ENCODE measurements around the gene DENND4B.
"Not testable (repeated sequence)": the region's sequence is repeated elsewhere in the genome, so short reads cannot be mapped to it uniquely, and the experiment has no call there.

The DENND4B gene

DNA sequence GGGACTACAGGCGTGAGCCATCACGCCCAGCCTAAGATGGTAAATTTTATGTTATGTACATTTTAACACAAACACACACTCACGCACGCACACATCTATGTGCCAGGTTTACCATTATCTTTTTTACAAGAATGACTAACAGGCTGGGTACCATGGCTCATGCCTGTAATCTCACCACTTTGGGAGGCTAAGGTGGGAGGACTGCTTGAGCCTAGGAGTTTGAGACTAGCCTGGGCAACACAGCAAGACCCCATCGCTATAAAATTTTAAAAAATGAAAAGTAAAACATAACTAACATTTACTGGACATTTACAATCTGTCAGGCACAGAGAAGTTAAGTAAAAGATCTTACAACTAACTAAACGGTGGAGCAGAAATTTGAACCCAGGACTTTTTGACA lies 38.4 kb downstream of the DENND4B start:
- TF ChIP-seq, protein P1, sequence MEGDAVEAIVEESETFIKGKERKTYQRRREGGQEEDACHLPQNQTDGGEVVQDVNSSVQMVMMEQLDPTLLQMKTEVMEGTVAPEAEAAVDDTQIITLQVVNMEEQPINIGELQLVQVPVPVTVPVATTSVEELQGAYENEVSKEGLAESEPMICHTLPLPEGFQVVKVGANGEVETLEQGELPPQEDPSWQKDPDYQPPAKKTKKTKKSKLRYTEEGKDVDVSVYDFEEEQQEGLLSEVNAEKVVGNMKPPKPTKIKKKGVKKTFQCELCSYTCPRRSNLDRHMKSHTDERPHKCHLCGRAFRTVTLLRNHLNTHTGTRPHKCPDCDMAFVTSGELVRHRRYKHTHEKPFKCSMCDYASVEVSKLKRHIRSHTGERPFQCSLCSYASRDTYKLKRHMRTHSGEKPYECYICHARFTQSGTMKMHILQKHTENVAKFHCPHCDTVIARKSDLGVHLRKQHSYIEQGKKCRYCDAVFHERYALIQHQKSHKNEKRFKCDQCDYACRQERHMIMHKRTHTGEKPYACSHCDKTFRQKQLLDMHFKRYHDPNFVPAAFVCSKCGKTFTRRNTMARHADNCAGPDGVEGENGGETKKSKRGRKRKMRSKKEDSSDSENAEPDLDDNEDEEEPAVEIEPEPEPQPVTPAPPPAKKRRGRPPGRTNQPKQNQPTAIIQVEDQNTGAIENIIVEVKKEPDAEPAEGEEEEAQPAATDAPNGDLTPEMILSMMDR (IDR thresholded peaks at IDR 0.05; ENCODE audit: insufficient read depth, low read length, poor library complexity, severe bottlenecking): no peak
- H4K20me1 ChIP-seq (ENCODE audit: low read depth, low read length): peaks cover 3% of the 10 kb centered on the region; the same call in 1 of the 2 replicates

DNA sequence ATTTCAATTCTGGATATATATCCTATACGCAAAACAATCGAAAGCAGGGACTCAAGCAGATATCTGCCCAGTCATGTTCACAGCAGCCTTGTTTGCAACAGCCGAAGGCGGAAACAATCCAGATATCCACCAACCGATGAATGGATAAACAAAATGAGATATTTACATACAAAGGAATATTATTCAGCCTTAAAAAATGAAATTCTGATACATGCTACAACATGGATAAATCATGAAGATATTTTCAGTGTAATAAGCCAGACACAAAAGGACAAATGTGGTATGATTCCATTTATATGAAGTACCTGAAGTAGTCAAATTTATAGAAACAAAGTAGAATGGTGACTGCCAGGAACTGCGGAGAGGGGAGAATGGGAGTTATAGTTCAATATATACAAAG lies 39.4 kb downstream of the DENND4B start:
- no peak overlapping the region for H2AFZ ChIP-seq (ENCODE audit: low read depth, low read length, severe bottlenecking)
- H3F3A ChIP-seq (ENCODE audit: insufficient read depth): peaks cover 25% of the 10 kb centered on the region
- H3K9me3 ChIP-seq (ENCODE audit: insufficient read depth, low read length): no peaks in the 10 kb centered on the region
- no peaks in the 10 kb centered on the region for H3K27me3 ChIP-seq (ENCODE audit: low read length)
- no peak for TF ChIP-seq EZH2phosphoT487 (conservative IDR thresholded peaks at IDR 0.05; ENCODE audit: low read length)
- TF ChIP-seq, protein P1 (IDR thresholded peaks at IDR 0.05; ENCODE audit: insufficient read depth, low read length, poor library complexity, severe bottlenecking): no peak
- no peaks in the 10 kb centered on the region for H3K9me2 ChIP-seq (replicated peaks; ENCODE audit: insufficient read depth, low read length)
- no peak overlapping the region for H3K9ac ChIP-seq (ENCODE audit: low read length)
- H3K27ac ChIP-seq (ENCODE audit: low read depth, low read length): no peak overlapping the region
- no peak overlapping the region for H3K4me2 ChIP-seq (ENCODE audit: low read depth, low read length, poor library complexity, severe bottlenecking)
- no peaks in the 10 kb centered on the region; the same call in 1 of the 2 replicates for H4K20me1 ChIP-seq (ENCODE audit: low read depth, low read length)
- peaks cover 99% of the 10 kb centered on the region for H3K79me2 ChIP-seq (ENCODE audit: insufficient read depth, low read length)
- H3K36me3 ChIP-seq (ENCODE audit: low read length): peaks cover 16% of the 10 kb centered on the region
- H3K4me3 ChIP-seq (ENCODE audit: insufficient read depth, low read length, poor library complexity, severe bottlenecking): no peak overlapping the region

More for the DNA sequence above, 38.4 kb downstream of the DENND4B start:
- H3K9me2 ChIP-seq (replicated peaks; ENCODE audit: insufficient read depth, low read length): no peaks in the 10 kb centered on the region
- no peaks in the 10 kb centered on the region for H3K27me3 ChIP-seq (ENCODE audit: low read length)
- peaks cover 24% of the 10 kb centered on the region for H3F3A ChIP-seq (ENCODE audit: insufficient read depth)
- H2AFZ ChIP-seq (ENCODE audit: low read depth, low read length, severe bottlenecking): no peak overlapping the region
- H3K27ac ChIP-seq (ENCODE audit: low read depth, low read length): no peak overlapping the region
- H3K79me2 ChIP-seq (ENCODE audit: insufficient read depth, low read length): peaks cover 99% of the 10 kb centered on the region
- no peaks in the 10 kb centered on the region for H3K9me3 ChIP-seq (ENCODE audit: insufficient read depth, low read length)
- H3K9ac ChIP-seq (ENCODE audit: low read length): no peak overlapping the region
- no peak overlapping the region for H3K4me2 ChIP-seq (ENCODE audit: low read depth, low read length, poor library complexity, severe bottlenecking)
- no peak overlapping the region for H3K4me3 ChIP-seq (ENCODE audit: insufficient read depth, low read length, poor library complexity, severe bottlenecking)
- H3K36me3 ChIP-seq (ENCODE audit: low read length): peaks cover 19% of the 10 kb centered on the region

DNA sequence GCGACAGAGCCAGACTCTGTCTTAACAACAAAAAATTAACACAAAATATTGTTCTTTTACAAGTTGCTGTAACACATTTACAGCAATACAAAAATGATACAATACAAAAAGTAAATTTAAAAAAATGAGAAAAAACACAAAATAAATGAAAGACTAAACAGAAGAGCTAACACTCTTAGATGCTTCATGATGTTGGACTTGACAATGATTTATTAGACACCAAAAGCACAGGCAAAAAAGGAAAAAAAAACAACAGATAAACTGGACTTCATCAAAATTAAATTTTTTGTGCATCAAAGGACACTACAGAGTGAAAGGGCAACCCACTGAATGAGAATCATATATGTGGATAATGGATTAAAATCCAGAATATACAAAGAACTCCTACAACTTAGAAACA lies 40.1 kb downstream of the DENND4B start:
- no peak overlapping the region for H3K27ac ChIP-seq (ENCODE audit: low read depth, low read length)
- H4K20me1 ChIP-seq (ENCODE audit: low read depth, low read length): no peaks in the 10 kb centered on the region; the same call in 1 of the 2 replicates
- TF ChIP-seq, protein P1 (IDR thresholded peaks at IDR 0.05; ENCODE audit: insufficient read depth, low read length, poor library complexity, severe bottlenecking): no peak
- no peak for TF ChIP-seq EZH2phosphoT487 (conservative IDR thresholded peaks at IDR 0.05; ENCODE audit: low read length)
- H3K4me3 ChIP-seq (ENCODE audit: insufficient read depth, low read length, poor library complexity, severe bottlenecking): no peak overlapping the region
- H3K36me3 ChIP-seq (ENCODE audit: low read length): peaks cover 13% of the 10 kb centered on the region
- no peak overlapping the region for H3K9ac ChIP-seq (ENCODE audit: low read length)
- H2AFZ ChIP-seq (ENCODE audit: low read depth, low read length, severe bottlenecking): no peak overlapping the region
- H3K9me3 ChIP-seq (ENCODE audit: insufficient read depth, low read length): no peaks in the 10 kb centered on the region
- H3K79me2 ChIP-seq (ENCODE audit: insufficient read depth, low read length): peaks cover 99% of the 10 kb centered on the region
- H3K9me2 ChIP-seq (replicated peaks; ENCODE audit: insufficient read depth, low read length): no peaks in the 10 kb centered on the region
- no peak overlapping the region for H3K4me2 ChIP-seq (ENCODE audit: low read depth, low read length, poor library complexity, severe bottlenecking)
- no peaks in the 10 kb centered on the region for H3K27me3 ChIP-seq (ENCODE audit: low read length)
- peaks cover 21% of the 10 kb centered on the region for H3F3A ChIP-seq (ENCODE audit: insufficient read depth)

DNA sequence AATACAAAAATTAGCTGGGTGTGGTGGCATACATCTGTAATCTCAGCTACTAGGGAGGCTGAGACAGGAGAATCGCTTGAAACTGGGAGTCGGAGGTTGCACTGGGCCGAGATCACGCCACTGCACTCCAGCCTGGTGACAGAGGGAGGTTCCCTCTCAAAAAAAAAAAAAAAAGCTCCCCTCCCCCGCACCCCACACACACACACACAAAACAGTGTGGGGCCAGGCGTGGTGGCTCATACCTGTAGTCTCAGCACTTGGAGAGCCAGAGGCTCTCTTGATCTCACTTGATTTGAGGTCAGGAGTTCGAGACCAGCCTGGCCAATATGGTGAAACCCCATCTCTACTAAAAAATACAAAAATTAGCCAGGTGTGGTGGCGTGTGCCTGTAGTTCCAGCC lies 40.6 kb downstream of the DENND4B start:
- not testable (repeated sequence) for H2AFZ ChIP-seq (ENCODE audit: low read depth, low read length, severe bottlenecking); H3K27me3 ChIP-seq (ENCODE audit: low read length); H3K9me3 ChIP-seq (ENCODE audit: insufficient read depth, low read length); H3K4me3 ChIP-seq (ENCODE audit: insufficient read depth, low read length, poor library complexity, severe bottlenecking); H3K9me2 ChIP-seq (replicated peaks; ENCODE audit: insufficient read depth, low read length); H3K27ac ChIP-seq (ENCODE audit: low read depth, low read length); H3K4me2 ChIP-seq (ENCODE audit: low read depth, low read length, poor library complexity, severe bottlenecking); H4K20me1 ChIP-seq (ENCODE audit: low read depth, low read length); H3K9ac ChIP-seq (ENCODE audit: low read length)
- peaks cover 99% of the 10 kb centered on the region for H3K79me2 ChIP-seq (ENCODE audit: insufficient read depth, low read length)
- peaks cover 17% of the 10 kb centered on the region for H3F3A ChIP-seq (ENCODE audit: insufficient read depth)
- H3K36me3 ChIP-seq (ENCODE audit: low read length): peaks cover 13% of the 10 kb centered on the region

All from SU-DHL-6 (cell line).